ENCODE data around the gene SBNO1. TPM values are rescaled to one million over a fixed set of nuclear protein-coding genes. Genes with fewer than 3 reads are reported as not detected.

Gene SBNO1
- total RNA-seq, 1 experiment from 2014 or later, result 23.3 TPM

- Histone ChIP-seq H3K9ac (ENCODE audit: low read length) (peak overlapping the region; percentile 78), H3K4me1 (ENCODE audit: insufficient read depth, low read length) (peaks cover 10% of the 10 kb centered on the region), H3F3A (ENCODE audit: low read length, unreplicated experiment) (no peaks in the 10 kb centered on the region), H2AFZ (ENCODE audit: low read length) (peak overlapping the region; percentile 82), H3K9me2 (replicated peaks; ENCODE audit: low read length) (no peaks in the 10 kb centered on the region), H3K27ac (ENCODE audit: low read length) (no peak overlapping the region), H3K36me3 (ENCODE audit: low read depth, low read length) (no peaks in the 10 kb centered on the region), H3K4me3 (ENCODE audit: low read length) (peak overlapping the region; percentile 99), H3K4me2 (ENCODE audit: low read length) (peak overlapping the region; percentile 89), H3K79me2 (ENCODE audit: low read length) (peaks cover 36% of the 10 kb centered on the region), H4K20me1 (ENCODE audit: low read length) (no peaks in the 10 kb centered on the region), H3K9me3 (ENCODE audit: low read length) (no peaks in the 10 kb centered on the region), H3K27me3 (ENCODE audit: low read length) (no peaks in the 10 kb centered on the region)
- DNase-seq, result peak; percentile 26
- ATAC-seq, result peak; percentile 10
- POLR2A ChIA-PET (ENCODE audit: unreplicated experiment), result no interaction called here
- TF ChIP-seq EZH2 (IDR thresholded peaks at IDR 0.05; ENCODE audit: low read length, unreplicated experiment), result no peak
- no peak for TF ChIP-seq EZH2phosphoT487 (IDR thresholded peaks at IDR 0.05; ENCODE audit: borderline replicate concordance, low read length)
- intact Hi-C loops (cut with micrococcal nuclease), result no loop called here
- TSS peak; percentile 66 for BruUV-seq (replicated peaks)
- CTCF ChIA-PET, result no interaction called here
Observed at GRCh38 chr12:123270214-123271000, 94.2 kb downstream of the SBNO1 start.

GRCh38 chr12:123269896-123270213, 94.8 kb downstream of the SBNO1 start:
- Histone ChIP-seq H3K4me2 (ENCODE audit: low read length) (peak overlapping the region; percentile 89), H3K4me1 (ENCODE audit: insufficient read depth, low read length) (peaks cover 10% of the 10 kb centered on the region), H3K9me3 (ENCODE audit: low read length) (no peaks in the 10 kb centered on the region), H2AFZ (ENCODE audit: low read length) (peak overlapping the region; percentile 82), H4K20me1 (ENCODE audit: low read length) (no peaks in the 10 kb centered on the region), H3F3A (ENCODE audit: low read length, unreplicated experiment) (no peaks in the 10 kb centered on the region), H3K9ac (ENCODE audit: low read length) (peak overlapping the region; percentile 78), H3K27me3 (ENCODE audit: low read length) (no peaks in the 10 kb centered on the region), H3K9me2 (replicated peaks; ENCODE audit: low read length) (no peaks in the 10 kb centered on the region), H3K79me2 (ENCODE audit: low read length) (peaks cover 36% of the 10 kb centered on the region), H3K4me3 (ENCODE audit: low read length) (peak overlapping the region; percentile 99), H3K27ac (ENCODE audit: low read length) (no peak overlapping the region), H3K36me3 (ENCODE audit: low read depth, low read length) (0 out of 2 replicates have a peak, but pooled peaks cover under 1% of the 10 kb centered on the region)
- ATAC-seq (peak; percentile 20; the same call in 1 of the 2 replicates), DNase-seq (no peak)
- CTCF ChIA-PET, result no interaction called here
- intact Hi-C loops (cut with micrococcal nuclease), result no loop called here
- BruUV-seq (replicated peaks), result no TSS peak
- TF ChIP-seq CTCF (conservative IDR thresholded peaks at IDR 0.05; ENCODE audit: low read depth, low read length) (no peak), EZH2phosphoT487 (IDR thresholded peaks at IDR 0.05; ENCODE audit: borderline replicate concordance, low read length) (no peak), EZH2 (IDR thresholded peaks at IDR 0.05; ENCODE audit: low read length, unreplicated experiment) (no peak)
- POLR2A ChIA-PET (ENCODE audit: unreplicated experiment), result no interaction called here

GRCh38 chr12:123269395-123269892, 95.2 kb downstream of the SBNO1 start:
- Histone ChIP-seq H3K9me3 (ENCODE audit: low read length) (no peaks in the 10 kb centered on the region), H3K4me2 (ENCODE audit: low read length) (peak overlapping the region; percentile 89), H3K9me2 (replicated peaks; ENCODE audit: low read length) (no peaks in the 10 kb centered on the region), H3F3A (ENCODE audit: low read length, unreplicated experiment) (no peaks in the 10 kb centered on the region), H3K4me1 (ENCODE audit: insufficient read depth, low read length) (peaks cover 10% of the 10 kb centered on the region), H3K79me2 (ENCODE audit: low read length) (peaks cover 36% of the 10 kb centered on the region), H3K36me3 (ENCODE audit: low read depth, low read length) (0 out of 2 replicates have a peak, but pooled peaks cover 5% of the 10 kb centered on the region), H3K4me3 (ENCODE audit: low read length) (peak overlapping the region; percentile 99), H2AFZ (ENCODE audit: low read length) (no peak overlapping the region), H3K27ac (ENCODE audit: low read length) (no peak overlapping the region), H4K20me1 (ENCODE audit: low read length) (no peaks in the 10 kb centered on the region), H3K9ac (ENCODE audit: low read length) (peak overlapping the region; percentile 78), H3K27me3 (ENCODE audit: low read length) (no peaks in the 10 kb centered on the region)
- no peak for TF ChIP-seq CTCF (conservative IDR thresholded peaks at IDR 0.05; ENCODE audit: low read depth, low read length)
- TF ChIP-seq EZH2 (IDR thresholded peaks at IDR 0.05; ENCODE audit: low read length, unreplicated experiment), result no peak
- no peak for TF ChIP-seq EZH2phosphoT487 (IDR thresholded peaks at IDR 0.05; ENCODE audit: borderline replicate concordance, low read length)
- intact Hi-C loops (cut with micrococcal nuclease), result no loop called here
- DNase-seq (no peak), ATAC-seq (no peak)
- CTCF ChIA-PET, result no interaction called here
- POLR2A ChIA-PET (ENCODE audit: unreplicated experiment), result no interaction called here
- BruUV-seq (replicated peaks), result no TSS peak
